Measurements from ENCODE around the gene CEP126.
"Not testable (repeated sequence)": the region's sequence is repeated elsewhere in the genome, so short reads cannot be mapped to it uniquely, and the experiment has no call there.

The CEP126 gene

GRCh38 chr11:101940901-101941520 is 26.2 kb downstream of the CEP126 start:
- DNase-seq, result no peak

GRCh38 chr11:101944923-101945322 is 30.1 kb downstream of the CEP126 start:
- no peak for DNase-seq

GRCh38 chr11:101945448-101945847 is 30.6 kb downstream of the CEP126 start:
- DNase-seq, result no peak

GRCh38 chr11:101949680-101950220 is 34.9 kb downstream of the CEP126 start:
- DNase-seq, result no peak

- DNase-seq, result no peak
These were observed 40.5 kb downstream of the CEP126 start for GRCh38 chr11:101955278-101955677.

GRCh38 chr11:101955701-101956100 is 40.9 kb downstream of the CEP126 start:
- DNase-seq, result no peak

- no peak for DNase-seq
These were observed 45.4 kb downstream of the CEP126 start for GRCh38 chr11:101960231-101960630.

GRCh38 chr11:101964200-101964599 is 49.4 kb downstream of the CEP126 start:
- not testable (repeated sequence) for DNase-seq

GRCh38 chr11:101974255-101974654 is 59.4 kb downstream of the CEP126 start:
- DNase-seq, result no peak

GRCh38 chr11:101974771-101975170 is 60.0 kb downstream of the CEP126 start:
- no peak for DNase-seq

GRCh38 chr11:101975734-101976133 is 60.9 kb downstream of the CEP126 start:
- no peak for DNase-seq

GRCh38 chr11:101987370-101987769 is 72.6 kb downstream of the CEP126 start:
- DNase-seq, result no peak

GRCh38 chr11:101993172-101993571 is 78.4 kb downstream of the CEP126 start:
- DNase-seq, result no peak

GRCh38 chr11:101994052-101994469 is 79.3 kb downstream of the CEP126 start:
- not testable (repeated sequence) for DNase-seq

GRCh38 chr11:101996111-101996510 is 81.3 kb downstream of the CEP126 start:
- no peak for DNase-seq

- no peak for DNase-seq
These were observed 87.0 kb downstream of the CEP126 start for GRCh38 chr11:102001657-102002338.

- no peak for DNase-seq
These were observed 89.4 kb downstream of the CEP126 start for GRCh38 chr11:102004220-102004619.

GRCh38 chr11:102005306-102005705 is 90.5 kb downstream of the CEP126 start:
- no peak for DNase-seq

GRCh38 chr11:102006835-102007566 is 92.2 kb downstream of the CEP126 start:
- DNase-seq, result no peak

GRCh38 chr11:102007567-102008437 is 93.0 kb downstream of the CEP126 start:
- no peak for DNase-seq

GRCh38 chr11:102010776-102011494 is 96.1 kb downstream of the CEP126 start:
- peak; percentile 63 for DNase-seq

- DNase-seq, result no peak
These were observed 98.1 kb downstream of the CEP126 start for GRCh38 chr11:102012946-102013345.

Data from right hindlimb (tissue), 1 donor.